ENCODE data around the gene SFRP5. TPM values are rescaled to one million over a fixed set of nuclear protein-coding genes. Genes with fewer than 3 reads are reported as not detected.

SFRP5 gene
- total RNA-seq, 3 donors from 2014 or later: 0.29 to 1.8 (median 0.33) TPM

GRCh38 chr10:97780841-97781617 lies 9.2 kb upstream of the SFRP5 start:
- Histone ChIP-seq H3K27me3 (no peaks in the 10 kb centered on the region), H3K9me3 (no peaks in the 10 kb centered on the region), H3K4me1 (peaks cover 0 to 4% of the 10 kb centered on the region in 2 donors), H3K4me3 (no peak overlapping the region), H3K36me3 (no peaks in the 10 kb centered on the region), H3K27ac (peak overlapping the region in 1 of 2 donors; percentile 22)
- TF ChIP-seq CTCF (IDR thresholded peaks at IDR 0.05) (no peak), POLR2A (IDR thresholded peaks at IDR 0.05) (no peak), POLR2AphosphoS5 (IDR thresholded peaks at IDR 0.05) (no peak)
- no peak for DNase-seq (ENCODE audit: low spot score in 2 of 2)
- intact Hi-C loops (cut with DNase I; ENCODE audit: low total_unique reads): no loop called here

DNA sequence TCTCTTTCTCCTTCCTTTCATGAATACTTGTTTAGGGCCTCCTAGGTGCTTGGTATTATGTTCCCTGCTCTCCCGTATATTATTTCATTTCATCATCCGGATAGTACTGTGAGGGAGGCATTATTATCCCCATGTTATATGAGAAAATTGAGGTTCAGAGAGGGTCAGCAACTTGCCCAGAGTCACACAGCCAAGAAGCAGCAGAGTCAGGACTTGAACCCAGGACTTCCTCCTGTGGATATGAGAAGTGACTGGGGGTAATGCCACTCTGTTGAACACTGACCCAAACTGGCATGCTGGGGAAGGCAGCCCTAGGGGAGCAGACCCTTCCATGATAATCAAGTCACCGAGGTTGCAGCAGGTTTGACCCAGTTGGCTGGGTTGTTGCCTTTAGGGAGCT lies 8.2 kb upstream of the SFRP5 start:
- DNase-seq (ENCODE audit: low spot score in 2 of 2): no peak
- Histone ChIP-seq H3K4me1 (no peaks in the 10 kb centered on the region), H3K9me3 (no peaks in the 10 kb centered on the region), H3K36me3 (no peaks in the 10 kb centered on the region), H3K27ac (no peak overlapping the region), H3K4me3 (no peak overlapping the region), H3K27me3 (no peaks in the 10 kb centered on the region)
- TF ChIP-seq CTCF (IDR thresholded peaks at IDR 0.05): no peak
- TF ChIP-seq POLR2A (IDR thresholded peaks at IDR 0.05): no peak
- TF ChIP-seq POLR2AphosphoS5 (IDR thresholded peaks at IDR 0.05): no peak
- intact Hi-C loops (cut with DNase I; ENCODE audit: low total_unique reads): no loop called here

DNA sequence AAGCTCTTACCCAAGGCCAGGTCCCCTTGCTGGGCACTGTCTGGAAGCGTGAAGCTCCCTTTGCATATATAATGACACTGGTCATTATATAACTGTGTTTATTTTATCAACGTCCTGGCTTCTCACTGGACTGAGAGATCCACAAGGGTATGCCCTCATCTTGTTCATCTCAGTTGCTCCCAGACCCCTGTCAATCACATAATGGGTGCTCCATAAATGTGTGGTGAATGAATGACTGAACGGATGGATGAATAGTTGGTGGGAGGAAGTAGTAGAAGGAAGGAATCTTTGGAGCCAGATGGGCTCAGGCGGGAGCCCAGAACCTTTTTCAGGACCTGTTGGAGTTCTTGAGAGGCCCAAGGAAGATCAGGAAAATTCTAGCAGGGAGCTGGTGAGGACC lies 7.7 kb upstream of the SFRP5 start:
- no peaks in the 10 kb centered on the region for H3K27me3 ChIP-seq
- DNase-seq (ENCODE audit: low spot score in 2 of 2): no peak
- no peaks in the 10 kb centered on the region for H3K4me1 ChIP-seq
- H3K9me3 ChIP-seq: no peaks in the 10 kb centered on the region
- H3K36me3 ChIP-seq: no peaks in the 10 kb centered on the region
- TF ChIP-seq CTCF (IDR thresholded peaks at IDR 0.05): no peak
- no peak for TF ChIP-seq POLR2A (IDR thresholded peaks at IDR 0.05)
- TF ChIP-seq POLR2AphosphoS5 (IDR thresholded peaks at IDR 0.05): no peak
- intact Hi-C loops (cut with DNase I; ENCODE audit: low total_unique reads): no loop called here
- no peak overlapping the region for H3K27ac ChIP-seq
- H3K4me3 ChIP-seq: no peak overlapping the region

DNA sequence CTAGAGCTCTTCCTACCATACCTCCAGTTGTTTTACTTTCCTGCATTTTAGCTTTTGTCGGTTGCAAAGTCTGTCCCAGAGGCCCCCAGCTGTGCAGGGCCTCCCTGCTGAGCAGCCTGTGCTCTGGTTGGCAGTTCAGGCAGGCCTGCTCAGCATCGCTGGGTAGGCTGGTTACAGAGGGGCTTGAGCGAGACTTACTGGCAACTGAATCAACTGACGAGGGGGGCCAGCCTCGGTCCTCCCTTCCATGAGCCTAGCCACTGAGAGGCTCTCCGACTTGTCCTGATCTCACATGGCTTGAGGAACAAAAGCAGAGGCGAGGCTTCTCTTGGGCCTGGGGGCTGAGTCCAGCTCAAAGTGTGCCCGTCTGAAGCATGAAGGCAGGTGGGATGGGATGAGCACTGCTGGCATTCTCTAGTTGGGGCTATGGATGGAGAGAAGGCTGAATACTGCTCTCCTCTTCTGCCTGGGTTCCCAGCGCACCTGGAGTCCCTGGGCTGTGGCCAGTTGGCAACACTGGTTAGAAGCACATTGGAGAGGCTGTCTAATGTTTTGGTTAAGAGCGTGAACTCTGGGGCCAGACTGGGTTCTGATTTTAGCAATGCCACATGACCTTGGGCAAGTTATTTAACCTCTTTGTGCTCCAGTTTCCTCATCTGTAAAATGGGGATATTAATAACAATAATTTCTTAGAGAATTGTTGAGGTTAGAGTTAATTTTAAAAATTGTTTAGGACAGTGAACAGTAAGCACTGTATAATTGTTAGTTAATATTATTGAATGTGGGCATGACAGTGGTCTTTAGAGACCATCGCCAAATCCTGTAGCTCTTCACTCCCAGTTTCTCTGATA lies 6.9 kb upstream of the SFRP5 start:
- no peaks in the 10 kb centered on the region for H3K9me3 ChIP-seq
- no peaks in the 10 kb centered on the region for H3K36me3 ChIP-seq
- no peak for DNase-seq (ENCODE audit: low spot score in 2 of 2)
- intact Hi-C loops (cut with DNase I; ENCODE audit: low total_unique reads): no loop called here
- no peaks in the 10 kb centered on the region for H3K4me1 ChIP-seq
- H3K4me3 ChIP-seq: no peak overlapping the region
- H3K27ac ChIP-seq: no peak overlapping the region
- TF ChIP-seq POLR2AphosphoS5 (IDR thresholded peaks at IDR 0.05) (no peak), CTCF (IDR thresholded peaks at IDR 0.05) (no peak), POLR2A (IDR thresholded peaks at IDR 0.05) (no peak)
- H3K27me3 ChIP-seq: peaks cover 0 to 2% of the 10 kb centered on the region in 2 donors

DNA sequence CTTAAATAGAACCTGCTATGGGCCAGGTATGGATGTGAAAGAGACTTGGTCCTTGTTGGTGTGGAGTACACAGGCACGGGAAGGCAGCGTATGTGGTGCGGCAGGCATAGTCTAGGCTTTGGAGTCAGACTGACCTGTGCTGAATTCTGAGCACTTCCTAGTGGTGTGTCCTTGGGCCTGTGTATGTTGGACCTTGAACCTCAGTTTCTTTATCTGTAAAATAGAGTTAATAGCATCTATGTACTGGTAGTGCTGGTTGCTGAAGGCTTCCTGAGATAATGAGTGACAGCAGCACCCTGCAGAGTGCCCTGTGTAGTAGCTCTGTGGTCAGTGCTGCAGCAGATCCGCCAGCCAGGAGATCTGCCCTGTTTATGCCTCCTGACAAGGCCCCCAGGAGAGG lies 5.3 kb upstream of the SFRP5 start:
- Histone ChIP-seq H3K4me3 (no peak overlapping the region), H3K27ac (no peak overlapping the region), H3K9me3 (no peaks in the 10 kb centered on the region), H3K4me1 (no peaks in the 10 kb centered on the region), H3K36me3 (no peaks in the 10 kb centered on the region), H3K27me3 (peaks cover 0 to 16% of the 10 kb centered on the region in 2 donors)
- intact Hi-C loops (cut with DNase I; ENCODE audit: low total_unique reads): no loop called here
- DNase-seq (ENCODE audit: low spot score in 2 of 2): no peak
- TF ChIP-seq POLR2A (IDR thresholded peaks at IDR 0.05): no peak
- no peak for TF ChIP-seq CTCF (IDR thresholded peaks at IDR 0.05)
- no peak for TF ChIP-seq POLR2AphosphoS5 (IDR thresholded peaks at IDR 0.05)

Measured in breast epithelium (tissue), 4 donors.